ENCODE data around the gene FCER1G.
A peak's percentile ranks its signal among the peaks of the same experiment; 100 is the strongest.
"Not testable (repeated sequence)": the region's sequence is repeated elsewhere in the genome, so short reads cannot be mapped to it uniquely, and the experiment has no call there.

The FCER1G gene

GRCh38 chr1:161233102-161233501 lies 18.0 kb downstream of the FCER1G start:
- DNase-seq: no peak

GRCh38 chr1:161235957-161236775 lies 21.1 kb downstream of the FCER1G start:
- no peak for DNase-seq

- DNase-seq: no peak
These were observed 23.0 kb downstream of the FCER1G start, which contains the start of gene NR1I3 for GRCh38 chr1:161238039-161238473. TSS of gene NR1I3 (minus strand) at chr1:161238203. CDS start at chr1:161236565, 1,638 bp downstream.

- no peak for DNase-seq
These were observed 26.6 kb downstream of the FCER1G start for GRCh38 chr1:161241682-161242081.

GRCh38 chr1:161242313-161242712 lies 27.2 kb downstream of the FCER1G start:
- no peak for DNase-seq

GRCh38 chr1:161244888-161245287 lies 29.8 kb downstream of the FCER1G start:
- DNase-seq: no peak

- not testable (repeated sequence) for DNase-seq
These were observed 35.0 kb downstream of the FCER1G start for GRCh38 chr1:161250100-161250499.

GRCh38 chr1:161250829-161251228 lies 35.7 kb downstream of the FCER1G start:
- no peak for DNase-seq

GRCh38 chr1:161251579-161251978 lies 36.5 kb downstream of the FCER1G start:
- no peak for DNase-seq

- DNase-seq: not testable (repeated sequence)
These were observed 40.2 kb downstream of the FCER1G start for GRCh38 chr1:161255302-161255701.

- DNase-seq: not testable (repeated sequence)
These were observed 40.9 kb downstream of the FCER1G start for GRCh38 chr1:161255955-161256520.

- not testable (repeated sequence) for DNase-seq
These were observed 42.0 kb downstream of the FCER1G start for GRCh38 chr1:161257109-161257508.

GRCh38 chr1:161258439-161259344 lies 43.6 kb downstream of the FCER1G start, which contains the start of gene PCP4L1:
TSS of gene PCP4L1 (plus strand) at chr1:161258745. CDS start at chr1:161258975, 230 bp downstream.
- DNase-seq: peak; percentile 42

- DNase-seq: no peak
These were observed 44.2 kb downstream of the FCER1G start for GRCh38 chr1:161259345-161259702.

- no peak for DNase-seq
These were observed 44.7 kb downstream of the FCER1G start for GRCh38 chr1:161259765-161260164.

- DNase-seq: no peak
These were observed 45.5 kb downstream of the FCER1G start for GRCh38 chr1:161260376-161261260.

- DNase-seq: no peak
These were observed 46.5 kb downstream of the FCER1G start for GRCh38 chr1:161261261-161262235.

- no peak for DNase-seq
These were observed 50.2 kb downstream of the FCER1G start for GRCh38 chr1:161265305-161265704.

- no peak for DNase-seq
These were observed 51.1 kb downstream of the FCER1G start for GRCh38 chr1:161266202-161266601.

GRCh38 chr1:161266836-161267235 lies 51.7 kb downstream of the FCER1G start:
- DNase-seq: no peak

- no peak for DNase-seq
These were observed 52.2 kb downstream of the FCER1G start for GRCh38 chr1:161267321-161267720.

Data from fibroblast of skin of abdomen (primary cell).